Stimulated activated CD4-positive, alpha-beta T cell treated with anti-CD3 and anti-CD28 coated beads, TNF-alpha, amount 100 ng/mL, for 24 hours (primary cell): ENCODE measurements around the gene NDFIP2.
A peak's percentile ranks its signal among the peaks of the same experiment; 100 is the strongest.

Experiments
- DNase-seq, 3 experiments: peaks; one replicate each; pipeline ENCODE4 v3.0.0-alpha.2; 2020; ENCODE audit warnings: low read depth in 3 of 3

NDFIP2 gene

GRCh38 chr13:79458436-79458835 lies 22.5 kb upstream of the NDFIP2 start:
- no peak for DNase-seq

- no peak for DNase-seq
These were observed 21.0 kb upstream of the NDFIP2 start for GRCh38 chr13:79459906-79460305.

GRCh38 chr13:79462895-79463294 lies 18.1 kb upstream of the NDFIP2 start:
- DNase-seq, result no peak

GRCh38 chr13:79463604-79464003 lies 17.4 kb upstream of the NDFIP2 start:
- DNase-seq, result no peak

GRCh38 chr13:79466872-79467271 lies 14.1 kb upstream of the NDFIP2 start:
- no peak for DNase-seq

- no peak for DNase-seq
These were observed 12.6 kb upstream of the NDFIP2 start for GRCh38 chr13:79468402-79468801.

- no peak for DNase-seq
These were observed 12.1 kb upstream of the NDFIP2 start for GRCh38 chr13:79468819-79469218.

GRCh38 chr13:79469608-79470007 lies 11.3 kb upstream of the NDFIP2 start:
- no peak for DNase-seq

- DNase-seq, result no peak
These were observed 10.3 kb upstream of the NDFIP2 start for GRCh38 chr13:79470666-79471065.

- DNase-seq, result no peak
These were observed 5.4 kb upstream of the NDFIP2 start for GRCh38 chr13:79475569-79475968.

- no peak for DNase-seq
These were observed 3.0 kb upstream of the NDFIP2 start for GRCh38 chr13:79477968-79478367.

- DNase-seq, result no peak
These were observed 1.1 kb upstream of the NDFIP2 start for GRCh38 chr13:79479882-79480281.

- peak; percentile 37 to 78 (median 66) for DNase-seq
These were observed 714 bp downstream of the NDFIP2 start for GRCh38 chr13:79481685-79482052.

- no peak for DNase-seq
These were observed 1.5 kb downstream of the NDFIP2 start for GRCh38 chr13:79482281-79482970.

- no peak for DNase-seq
These were observed 2.2 kb downstream of the NDFIP2 start for GRCh38 chr13:79483086-79483706.

- DNase-seq, result peak in 1 of 3 experiments; percentile 21
These were observed 4.3 kb downstream of the NDFIP2 start for GRCh38 chr13:79485014-79485811.

GRCh38 chr13:79486433-79487188 lies 5.7 kb downstream of the NDFIP2 start:
- DNase-seq, result no peak

GRCh38 chr13:79490326-79490725 lies 9.4 kb downstream of the NDFIP2 start:
- DNase-seq, result no peak

GRCh38 chr13:79490824-79491223 lies 9.9 kb downstream of the NDFIP2 start:
- DNase-seq, result no peak

GRCh38 chr13:79491715-79492114 lies 10.8 kb downstream of the NDFIP2 start:
- no peak for DNase-seq

GRCh38 chr13:79492313-79492798 lies 11.4 kb downstream of the NDFIP2 start:
- peak in 1 of 3 experiments; percentile 23 for DNase-seq
